HepG2 (cell line): ENCODE measurements around the gene IQUB. TPM values are rescaled to one million over a fixed set of nuclear protein-coding genes. Genes with fewer than 3 reads are reported as not detected.

ENCODE experiments used
- ATAC-seq: fragments of 200-7000 bp; cut with Tn5 transposase; 3 replicates; pipeline ENCODE4 v1.9.1; 2020; ENCODE audit warnings: mild to moderate bottlenecking, moderate library complexity
- BruUV-seq: library from RNA; stranded (reverse); fragments of 400-500 nt; replicated peaks from 2 replicates; lab custom pipeline; 2021; lab: Mats Ljungman, UMichigan
- CTCF ChIA-PET: fragments of 300-600 bp; formaldehyde crosslinking; extraction: SDS; loops from one replicate; lab custom pipeline; 2021; ENCODE audit warnings: low total read pairs, inconsistent platforms, low intra/inter-chr PET ratio; lab: Yijun Ruan, JAX
- POLR2A ChIA-PET: fragments of 350-600 bp; sonication (Branson Sonifier 250); formaldehyde crosslinking; loops from one replicate; lab custom pipeline; 2020; ENCODE audit warnings: antibody characterized with exemption, inconsistent platforms; lab: Yijun Ruan, JAX
- DNase-seq: peaks from one replicate; pipeline ENCODE4 v3.0.0-alpha.2; 2015; ENCODE audit warnings: low spot score
- FAIRE-seq: peaks from 3 replicates; lab custom pipeline; 2011; peaks lifted over from hg19 to GRCh38; lab: Jason Lieb, UNC
- H2AFZ ChIP-seq: one replicate; pipeline ENCODE4 v1.6.1; 2011; ENCODE audit warnings: low read length, inconsistent platforms
- H3K27ac ChIP-seq: fragments of 300-600 bp; 3 replicates; pipeline ENCODE4 v1.8.0; 2011; ENCODE audit warnings: mixed run types, mild to moderate bottlenecking, mixed read lengths, low read length, inconsistent platforms; ENCODE audit not compliant: insufficient read depth; ENCODE audit errors: extremely low read length
- H3K27me3 ChIP-seq, 2 experiments: fragments of 200-600 bp in 1 of 2; 2 replicates in 1 of 2; 3 replicates in 1 of 2; pipeline versions ENCODE4 v1.6.0 to v1.8.0; 2011; ENCODE audit warnings: low read length in 2 of 2, mild to moderate bottlenecking in 2 of 2, moderate library complexity in 2 of 2, inconsistent platforms in 1 of 2; ENCODE audit not compliant: insufficient read depth in 2 of 2, control insufficient read depth in 1 of 2
- H3K36me3 ChIP-seq, 2 experiments: fragments of 200-600 bp in 1 of 2; replicated peaks in 1 of 2; 2 replicates in 1 of 2; 3 replicates in 1 of 2; pipeline versions ENCODE4 v1.5.1 to v1.8.0; 2011; ENCODE audit warnings: low read length in 2 of 2, inconsistent platforms in 1 of 2; ENCODE audit not compliant: insufficient read depth in 2 of 2, control insufficient read depth in 1 of 2
- H3K4me1 ChIP-seq: 2 replicates; pipeline ENCODE4 v1.5.1; 2012; ENCODE audit warnings: low read length, inconsistent platforms; ENCODE audit not compliant: insufficient read depth
- H3K4me2 ChIP-seq: 2 replicates; pipeline ENCODE4 v1.6.0; 2011; ENCODE audit warnings: low read depth, low read length, inconsistent platforms
- H3K4me3 ChIP-seq, 3 experiments: fragments of 200-600 bp in 1 of 3; sonication (generic), shearing (Covaris generic) in 1 of 3; replicated peaks in 1 of 3; 2 replicates each; pipeline ENCODE4 v1.5.1; 2011 to 2016; ENCODE audit warnings: low read length in 3 of 3, inconsistent platforms in 2 of 3, low read depth in 2 of 3, mild to moderate bottlenecking in 2 of 3, control low read depth in 1 of 3, mixed read lengths in 1 of 3; ENCODE audit not compliant: insufficient read depth in 1 of 3
- H3K79me2 ChIP-seq: one replicate; pipeline ENCODE4 v1.6.1; 2011; ENCODE audit warnings: low read length, inconsistent platforms; ENCODE audit not compliant: insufficient read depth
- H3K9ac ChIP-seq: 2 replicates; pipeline ENCODE4 v1.6.0; 2011; ENCODE audit warnings: mild to moderate bottlenecking, low read depth, low read length, inconsistent platforms; ENCODE audit not compliant: insufficient read depth
- H3K9me3 ChIP-seq: 2 replicates; pipeline ENCODE4 v1.5.1; 2012; ENCODE audit warnings: mild to moderate bottlenecking, low read length
- H4K20me1 ChIP-seq: 2 replicates; pipeline ENCODE4 v1.6.0; 2011; ENCODE audit warnings: inconsistent platforms, mild to moderate bottlenecking, low read length, moderate library complexity; ENCODE audit not compliant: insufficient read depth
- AGO1 ChIP-seq: fragments of 200-400 bp; formaldehyde crosslinking; IDR thresholded peaks from 2 replicates; pipeline ENCODE4 v1.6.1; 2017; ENCODE audit warnings: mild to moderate bottlenecking, low read depth, low read length, moderate library complexity; ENCODE audit not compliant: poor library complexity, severe bottlenecking
- FLYWCH1 ChIP-seq: sonication (generic); formaldehyde crosslinking; IDR thresholded peaks from 2 replicates; pipeline ENCODE4 v1.8.1; 2023; ENCODE audit warnings: mild to moderate bottlenecking, missing genetic modification reagents
- MAFF ChIP-seq: IDR thresholded peaks from 2 replicates; pipeline ENCODE4 v1.6.1; 2011; ENCODE audit warnings: low read depth, low read length, improper control_type of control experiment
- MAFK ChIP-seq, 2 experiments: IDR thresholded peaks in 1 of 2; conservative IDR thresholded peaks in 1 of 2; 2 replicates each; pipeline ENCODE4 v1.6.1; 2011; ENCODE audit warnings: improper control_type of control experiment in 2 of 2, low read length in 2 of 2
- SMARCC2 ChIP-seq: fragments of 450-650 bp; IDR thresholded peaks from 2 replicates; pipeline ENCODE4 v1.6.1; 2017; ENCODE audit warnings: antibody characterized with exemption, mild to moderate bottlenecking
- SUZ12 ChIP-seq: fragments of 150-350 bp; IDR thresholded peaks from 2 replicates; pipeline ENCODE4 v1.6.1; 2014; ENCODE audit warnings: low read depth, low read length
- TIGD3 ChIP-seq: sonication (generic); formaldehyde crosslinking; IDR thresholded peaks from 2 replicates; pipeline ENCODE4 v1.5.1; 2020; ENCODE audit warnings: mild to moderate bottlenecking, missing genetic modification reagents, borderline replicate concordance
- ZNF431 ChIP-seq: sonication (generic); formaldehyde crosslinking; IDR thresholded peaks from 2 replicates; pipeline ENCODE4 v1.9.0; 2022; ENCODE audit warnings: missing genetic modification reagents, low read depth, mild to moderate bottlenecking, borderline replicate concordance
- ZNF83 ChIP-seq: sonication (generic); formaldehyde crosslinking; IDR thresholded peaks from 2 replicates; pipeline ENCODE4 v1.4.0; 2020; ENCODE audit warnings: missing genetic modification reagents, mild to moderate bottlenecking, borderline replicate concordance
- WGBS: methylation state at CpG from one replicate; pipeline ENCODE4 v1.1.6; 2017; ENCODE audit warnings: low lambda C conversion rate; 5-methylcytosine and 5-hydroxymethylcytosine counted together
- in situ Hi-C: cut with HindIII; loops from 2 replicates; pipeline ENCODE4 v1.10.0; 2017; ENCODE audit warnings: low pct_unique_long_range_greater_than_20kb; ENCODE audit not compliant: extremely low pct_ligation_motif_present
- intact Hi-C: fragments of 100-400 bp; cut with micrococcal nuclease; formaldehyde crosslinking; loops from one replicate; pipeline ENCODE4 v1.10.0; 2022; ENCODE audit not compliant: unreplicated experiment
- polyA plus RNA-seq, 8 experiments: library from polyadenylated mRNA; depleted of rRNA in 3 of 8; stranded (reverse) in 7 of 8; unstranded in 1 of 8; fragments of >200 nt; fragmentation: Illumina TruSeq in 4 of 8; extraction: Trizol in 4 of 8; gene quantifications; 2 replicates each; pipeline versions ENCODE4 v1.2.1 to v1.2.3, GENCODE V29; 2011 to 2016; ENCODE audit warnings: low read depth in 4 of 8, missing spikeins in 1 of 8, mixed read lengths in 1 of 8; ENCODE audit not compliant: insufficient read depth in 1 of 8
- total RNA-seq, 5 experiments: library from RNA; depleted of rRNA; stranded (reverse); fragments of >200 nt; fragmentation: Illumina TruSeq; extraction: Trizol; gene quantifications; 2 replicates each; pipeline ENCODE4 v1.2.3, GENCODE V29; 2016; ENCODE audit warnings: low read depth in 1 of 5
- TF ChIP-seq, protein P1 (sequence below): sonication (generic); formaldehyde crosslinking; IDR thresholded peaks from 2 replicates; pipeline ENCODE4 v1.4.0; 2020; ENCODE audit warnings: missing genetic modification reagents

IQUB gene
- total and polyA plus RNA-seq, 2 of the 13 experiments (the other 11 are each of a cell fraction or from before 2014, with no cell fraction given) = 0.07 TPM; not detected in 1

DNA sequence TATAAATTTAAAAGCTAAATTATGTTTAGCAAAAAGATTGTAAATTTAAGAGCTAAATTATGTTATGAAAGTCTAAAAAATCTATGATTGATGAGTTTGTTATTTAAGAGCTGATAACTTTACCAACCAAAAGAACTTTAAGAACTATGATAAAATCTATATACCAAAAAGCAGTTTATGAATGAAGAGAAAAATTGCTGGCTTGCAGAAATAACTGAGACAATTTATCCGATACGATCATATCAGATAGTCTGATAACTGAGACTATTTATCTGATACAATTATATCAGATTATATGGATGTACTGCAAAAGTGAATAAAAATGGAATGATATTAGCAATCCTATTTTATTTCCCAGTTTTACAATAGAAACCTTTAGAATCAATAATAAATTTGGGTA, 50.2 kb downstream of the IQUB start:
- Histone ChIP-seq H4K20me1 (no peaks in the 10 kb centered on the region), H3K4me1 (no peaks in the 10 kb centered on the region), H3K9ac (no peak overlapping the region), H3K4me3 (no peak overlapping the region), H3K27ac (no peak overlapping the region), H3K79me2 (no peaks in the 10 kb centered on the region), H2AFZ (no peak overlapping the region), H3K36me3 (no peaks in the 10 kb centered on the region), H3K9me3 (no peaks in the 10 kb centered on the region), H3K4me2 (no peak overlapping the region), H3K27me3 (no peaks in the 10 kb centered on the region; a peak in 1 of 5 replicates)
- FAIRE-seq = no peak
- no peak for DNase-seq
- WGBS = 3% methylated on average over 2 of the region's 2 CpGs
- TF ChIP-seq FLYWCH1 (CRISPR knock-in tag) (no peak), MAFK (conservative IDR thresholded peaks at IDR 0.05 in 1 of 2, IDR thresholded peaks at IDR 0.05 in 1 of 2; ENCODE audit: low read length in 2 of 2) (peak; percentile 23 to 60; a peak in 2 of 4 replicates), ZNF83 (CRISPR knock-in tag) (no peak), AGO1 (no peak), MAFF (peak; percentile 36), TIGD3 (no peak), ZNF431 (no peak), SUZ12 (no peak), SMARCC2 (no peak)
- TF ChIP-seq, protein P1, sequence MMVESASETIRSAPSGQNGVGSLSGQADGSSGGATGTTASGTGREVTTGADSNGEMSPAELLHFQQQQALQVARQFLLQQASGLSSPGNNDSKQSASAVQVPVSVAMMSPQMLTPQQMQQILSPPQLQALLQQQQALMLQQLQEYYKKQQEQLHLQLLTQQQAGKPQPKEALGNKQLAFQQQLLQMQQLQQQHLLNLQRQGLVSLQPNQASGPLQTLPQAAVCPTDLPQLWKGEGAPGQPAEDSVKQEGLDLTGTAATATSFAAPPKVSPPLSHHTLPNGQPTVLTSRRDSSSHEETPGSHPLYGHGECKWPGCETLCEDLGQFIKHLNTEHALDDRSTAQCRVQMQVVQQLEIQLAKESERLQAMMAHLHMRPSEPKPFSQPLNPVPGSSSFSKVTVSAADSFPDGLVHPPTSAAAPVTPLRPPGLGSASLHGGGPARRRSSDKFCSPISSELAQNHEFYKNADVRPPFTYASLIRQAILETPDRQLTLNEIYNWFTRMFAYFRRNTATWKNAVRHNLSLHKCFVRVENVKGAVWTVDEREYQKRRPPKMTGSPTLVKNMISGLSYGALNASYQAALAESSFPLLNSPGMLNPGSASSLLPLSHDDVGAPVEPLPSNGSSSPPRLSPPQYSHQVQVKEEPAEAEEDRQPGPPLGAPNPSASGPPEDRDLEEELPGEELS (CRISPR knock-in tag) = no peak
- in situ Hi-C loops = no loop called here
- no TSS peak for BruUV-seq
- ChIA-PET CTCF (no interaction called here), POLR2A (no interaction called here)
- intact Hi-C loops = no loop called here
- no peak for ATAC-seq
